SK-N-SH (cell line): ENCODE data around the gene TFCP2L1. TPM values are rescaled to one million over a fixed set of nuclear protein-coding genes. Genes with fewer than 3 reads are reported as not detected.

ENCODE experiments used
- CTCF ChIA-PET: fragments of 300-600, 350-600 bp; formaldehyde crosslinking; extraction: SDS; loops from one replicate; lab custom pipeline; 2021; lab: Yijun Ruan, JAX
- POLR2A ChIA-PET: fragments of 350-600 bp; sonication (Branson Sonifier 250); formaldehyde crosslinking; extraction: SDS; loops from one replicate; lab custom pipeline; 2020; ENCODE audit warnings: antibody characterized with exemption, inconsistent platforms; lab: Yijun Ruan, JAX
- DNase-seq: peaks from one replicate; pipeline ENCODE4 v3.0.0; 2012
- H2AFZ ChIP-seq: fragments of 200-600 bp; sonication (generic); 2 replicates; pipeline ENCODE4 v1.8.1; 2016; ENCODE audit warnings: antibody characterized with exemption, mild to moderate bottlenecking, low read depth
- H3F3A ChIP-seq: fragments of 200-600 bp; sonication (generic); replicated peaks from 2 replicates; pipeline ENCODE3; 2016; ENCODE audit warnings: antibody characterized with exemption, mild to moderate bottlenecking; ENCODE audit not compliant: insufficient read depth
- H3K27ac ChIP-seq, 2 experiments: fragments of 200-500 bp in 1 of 2; fragments of 200-600 bp in 1 of 2; sonication (Bioruptor generic) in 1 of 2; sonication (generic), shearing (Covaris generic) in 1 of 2; 2 replicates each; pipeline versions ENCODE4 v1.5.1 to v1.6.1; 2014 to 2016; ENCODE audit warnings: low read depth in 2 of 2, inconsistent platforms in 1 of 2, low read length in 1 of 2, mild to moderate bottlenecking in 1 of 2, mixed read lengths in 1 of 2
- H3K27me3 ChIP-seq: fragments of 200-600 bp; sonication (generic), shearing (Covaris generic); 2 replicates; pipeline ENCODE4 v1.6.1; 2016; ENCODE audit warnings: mixed run types; ENCODE audit not compliant: insufficient read depth
- H3K36me3 ChIP-seq, 2 experiments: fragments of 200-500 bp in 1 of 2; fragments of 200-600 bp in 1 of 2; sonication (Bioruptor generic) in 1 of 2; sonication (generic) in 1 of 2; replicated peaks in 1 of 2; 2 replicates each; pipeline versions ENCODE3 to v1.5.1; 2014 to 2016; ENCODE audit warnings: low read length in 1 of 2, mild to moderate bottlenecking in 1 of 2; ENCODE audit not compliant: insufficient read depth in 2 of 2, control insufficient read depth in 1 of 2
- H3K4me1 ChIP-seq, 2 experiments: fragments of 200-500 bp in 1 of 2; fragments of 200-600 bp in 1 of 2; sonication (Bioruptor generic) in 1 of 2; sonication (generic), shearing (Covaris generic) in 1 of 2; 2 replicates each; pipeline versions ENCODE4 v1.5.1 to v1.6.1; 2014 to 2016; ENCODE audit warnings: low read depth in 1 of 2, low read length in 1 of 2, mixed run types in 1 of 2; ENCODE audit not compliant: insufficient read depth in 2 of 2, control insufficient read depth in 1 of 2
- H3K4me2 ChIP-seq: fragments of 200-600 bp; sonication (generic), shearing (Covaris generic); 2 replicates; pipeline ENCODE4 v1.6.1; 2017; ENCODE audit warnings: mixed run types
- H3K4me3 ChIP-seq, 2 experiments: fragments of 200-500 bp in 1 of 2; fragments of 200-600 bp in 1 of 2; sonication (Bioruptor generic) in 1 of 2; sonication (generic), shearing (Covaris generic) in 1 of 2; 2 replicates each; pipeline versions ENCODE4 v1.5.1 to v1.8.1; 2014 to 2016; ENCODE audit warnings: low read depth in 2 of 2, inconsistent platforms in 1 of 2, low read length in 1 of 2, mild to moderate bottlenecking in 1 of 2, mixed read lengths in 1 of 2, moderate library complexity in 1 of 2
- H3K79me2 ChIP-seq: fragments of 200-600 bp; sonication (generic); 2 replicates; pipeline ENCODE4 v1.8.1; 2017; ENCODE audit warnings: mild to moderate bottlenecking; ENCODE audit not compliant: insufficient read depth
- H3K9ac ChIP-seq: fragments of 200-600 bp; sonication (generic); 2 replicates; pipeline ENCODE4 v1.6.1; 2017; ENCODE audit warnings: mixed run types
- H3K9me2 ChIP-seq: fragments of 200-600 bp; sonication (generic); 2 replicates; pipeline ENCODE4 v1.6.1; 2017; ENCODE audit warnings: mixed run types
- H3K9me3 ChIP-seq: fragments of 200-600 bp; sonication (generic); 2 replicates; pipeline ENCODE4 v1.6.1; 2017; ENCODE audit warnings: mixed run types, mild to moderate bottlenecking, moderate library complexity
- H4K20me1 ChIP-seq: fragments of 200-600 bp; sonication (generic); 2 replicates; pipeline ENCODE4 v1.6.1; 2017; ENCODE audit warnings: mild to moderate bottlenecking, mixed run types; ENCODE audit not compliant: insufficient read depth
- CHD2 ChIP-seq: fragments of 150-350 bp; IDR thresholded peaks from 2 replicates; pipeline ENCODE4 v1.6.1; 2018; ENCODE audit warnings: low read length; ENCODE audit not compliant: partially characterized antibody
- ELF1 ChIP-seq: IDR thresholded peaks from 2 replicates; pipeline ENCODE4 v1.4.0; 2012
- EP300 ChIP-seq, 2 experiments: IDR thresholded peaks; 2 replicates each; pipeline versions ENCODE4 v1.4.0 to v1.6.1; 2012; ENCODE audit warnings: borderline replicate concordance in 1 of 2, low read depth in 1 of 2, low read length in 1 of 2
- FOXJ3 ChIP-seq: sonication (generic); formaldehyde crosslinking; IDR thresholded peaks from 2 replicates; pipeline ENCODE4 v1.5.1; 2020; ENCODE audit warnings: mild to moderate bottlenecking, missing genetic modification reagents
- REST ChIP-seq: IDR thresholded peaks from 2 replicates; pipeline ENCODE4 v1.6.1; 2012; ENCODE audit warnings: mild to moderate bottlenecking, low read depth, low read length, moderate library complexity
- SIN3A ChIP-seq: IDR thresholded peaks from 2 replicates; pipeline ENCODE4 v1.6.1; 2012; ENCODE audit warnings: low read depth, mild to moderate bottlenecking, low read length, moderate library complexity, borderline replicate concordance
- SMC3 ChIP-seq: IDR thresholded peaks from 2 replicates; pipeline ENCODE4 v1.6.1; 2012; ENCODE audit warnings: low read depth, low read length, improper control_type of control experiment
- TEAD4 ChIP-seq: IDR thresholded peaks from 2 replicates; pipeline ENCODE4 v1.4.0; 2012; ENCODE audit warnings: mild to moderate bottlenecking, borderline replicate concordance; ENCODE audit not compliant: insufficient read depth
- WGBS: methylation state at CpG from one replicate; pipeline ENCODE4 v1.1.6; 2017; ENCODE audit warnings: low lambda C conversion rate; 5-methylcytosine and 5-hydroxymethylcytosine counted together
- polyA plus RNA-seq, 3 experiments: library from polyadenylated mRNA; depleted of rRNA; stranded (reverse); fragments of >200 nt; gene quantifications; 2 replicates each; pipeline ENCODE4 v1.2.3, GENCODE V29; 2012

Gene TFCP2L1
- polyA plus RNA-seq, 1 of the 3 experiments (the other 2 are of a cell fraction), result not detected

GRCh38 chr2:121279476-121280220, 5.4 kb downstream of the TFCP2L1 start:
- H2AFZ ChIP-seq, result no peak overlapping the region
- no peaks in the 10 kb centered on the region for H3K79me2 ChIP-seq
- H3K4me2 ChIP-seq, result no peak overlapping the region
- POLR2A ChIA-PET, result interaction anchor here (0.6 kb wide), 1 partner anchor 204 kb away, joined by 3 read pairs; no protein-coding TSS in a partner anchor
- DNase-seq, result no peak
- CTCF ChIA-PET, result interaction anchor here (0.9 to 1.2 kb wide), 2 partner anchors 9 to 184 kb away, joined by 3 to 4 read pairs; no protein-coding TSS in a partner anchor
- no peak overlapping the region for H3K4me3 ChIP-seq
- H3K27me3 ChIP-seq, result peaks cover 25% of the 10 kb centered on the region; the same call in 1 of the 2 replicates
- H3K9ac ChIP-seq, result no peak overlapping the region
- H4K20me1 ChIP-seq, result no peaks in the 10 kb centered on the region
- no peaks in the 10 kb centered on the region for H3F3A ChIP-seq
- no peak for TF ChIP-seq SIN3A
- no peak for TF ChIP-seq CHD2
- TF ChIP-seq REST, result no peak
- TF ChIP-seq TEAD4, result no peak
- H3K9me3 ChIP-seq, result no peaks in the 10 kb centered on the region
- H3K36me3 ChIP-seq, result no peaks in the 10 kb centered on the region
- H3K9me2 ChIP-seq, result no peaks in the 10 kb centered on the region
- WGBS, result 71% methylated on average over 10 of the region's 10 CpGs
- H3K4me1 ChIP-seq, result peaks cover 0 to 3% of the 10 kb centered on the region in 2 experiments; a peak in 1 of 4 replicates
- H3K27ac ChIP-seq, result no peak overlapping the region

GRCh38 chr2:121276341-121276740, 8.7 kb downstream of the TFCP2L1 start:
- WGBS, result 46% methylated on average over 6 of the region's 6 CpGs

More at GRCh38 chr2:121276341-121276740, 8.7 kb downstream of the TFCP2L1 start:
- H3K9me3 ChIP-seq, result no peaks in the 10 kb centered on the region
- H4K20me1 ChIP-seq, result no peaks in the 10 kb centered on the region
- H3K27ac ChIP-seq, result no peak overlapping the region
- H3K9me2 ChIP-seq, result no peaks in the 10 kb centered on the region
- TF ChIP-seq ELF1 (no peak), CHD2 (no peak), FOXJ3 (no peak), SMC3 (no peak), EP300 (IDR thresholded peaks at IDR 0.05; ENCODE audit: borderline replicate concordance in 1 of 2, low read depth in 1 of 2, low read length in 1 of 2) (no peak), REST (no peak)
- H3K9ac ChIP-seq, result no peak overlapping the region
- no peaks in the 10 kb centered on the region for H3F3A ChIP-seq
- DNase-seq, result no peak
- H3K36me3 ChIP-seq, result no peaks in the 10 kb centered on the region
- H3K4me2 ChIP-seq, result no peak overlapping the region
- ChIA-PET POLR2A (no interaction called here), CTCF (interaction anchor here (0.6 to 1.0 kb wide), 2 partner anchors 21 to 38 kb away, joined by 3 read pairs; no protein-coding TSS in a partner anchor)
- H3K4me3 ChIP-seq, result no peak overlapping the region
- no peak overlapping the region for H2AFZ ChIP-seq
- no peaks in the 10 kb centered on the region for H3K79me2 ChIP-seq
- H3K4me1 ChIP-seq, result no peaks in the 10 kb centered on the region
- peaks cover 5% of the 10 kb centered on the region; the same call in 1 of the 2 replicates for H3K27me3 ChIP-seq
